IMR-90 (cell line): ENCODE results near the gene KRT78. TPM values are rescaled to one million over a fixed set of nuclear protein-coding genes. Genes with fewer than 3 reads are reported as not detected.

Experiments
- ATAC-seq: fragments of 200-7000 bp; cut with Tn5 transposase; 2 replicates; pipeline ENCODE4 v1.9.1; 2020; ENCODE audit warnings: low read depth, mild to moderate bottlenecking, moderate library complexity
- BruUV-seq: library from RNA; stranded (reverse); fragments of 400-500 nt; replicated peaks from 2 replicates; lab custom pipeline; 2021; lab: Mats Ljungman, UMichigan
- CTCF ChIA-PET: fragments of 300-600 bp; formaldehyde crosslinking; extraction: SDS; loops from one replicate; lab custom pipeline; 2021; ENCODE audit warnings: antibody characterized with exemption; lab: Yijun Ruan, JAX
- POLR2A ChIA-PET: fragments of 300-600 bp; sonication (Branson Sonifier 250); formaldehyde crosslinking; loops from one replicate; lab custom pipeline; 2022; ENCODE audit warnings: antibody characterized with exemption; ENCODE audit not compliant: unreplicated experiment; lab: Charles Lee
- DNase-seq: peaks from one replicate; pipeline ENCODE4 v3.0.0; 2013
- H2AFZ ChIP-seq: replicated peaks from 2 replicates; pipeline ENCODE3; 2013; ENCODE audit warnings: low read length, mild to moderate bottlenecking; ENCODE audit not compliant: poor library complexity
- H2AK5ac ChIP-seq: 2 replicates; pipeline ENCODE4 v1.6.1; 2013; ENCODE audit warnings: low read depth, low read length, inconsistent platforms
- H2AK9ac ChIP-seq: replicated peaks from 2 replicates; pipeline ENCODE3; 2013; ENCODE audit warnings: mild to moderate bottlenecking, low read depth, low read length, moderate library complexity; ENCODE audit not compliant: poor library complexity
- H2BK120ac ChIP-seq: 2 replicates; pipeline ENCODE4 v1.6.1; 2013; ENCODE audit warnings: low read depth, low read length, inconsistent platforms
- H2BK15ac ChIP-seq: 3 replicates; pipeline ENCODE4 v1.6.1; 2013; ENCODE audit warnings: low read depth, low read length, inconsistent platforms
- H2BK20ac ChIP-seq: 2 replicates; pipeline ENCODE4 v1.6.1; 2013; ENCODE audit warnings: low read depth, mild to moderate bottlenecking, inconsistent platforms, low read length, moderate library complexity
- H2BK5ac ChIP-seq: 2 replicates; pipeline ENCODE4 v1.6.1; 2013; ENCODE audit warnings: mild to moderate bottlenecking, low read depth, low read length, inconsistent platforms; ENCODE audit not compliant: poor library complexity, severe bottlenecking
- H3K14ac ChIP-seq: replicated peaks from 2 replicates; pipeline ENCODE4 v1.6.1; 2013; ENCODE audit warnings: low read depth, low read length, inconsistent platforms
- H3K18ac ChIP-seq: 2 replicates; pipeline ENCODE4 v1.6.1; 2013; ENCODE audit warnings: low read depth, low read length, control low read depth
- H3K23ac ChIP-seq: 2 replicates; pipeline ENCODE4 v1.6.1; 2013; ENCODE audit warnings: low read depth, low read length, inconsistent platforms
- H3K27ac ChIP-seq: 2 replicates; pipeline ENCODE4 v1.5.1; 2013; ENCODE audit warnings: mild to moderate bottlenecking, control low read depth, low read length; ENCODE audit not compliant: insufficient read depth
- H3K27me3 ChIP-seq: 2 replicates; pipeline ENCODE4 v1.6.1; 2013; ENCODE audit warnings: low read length; ENCODE audit not compliant: control insufficient read depth, insufficient read depth
- H3K36me3 ChIP-seq: 2 replicates; pipeline ENCODE4 v1.6.1; 2013; ENCODE audit warnings: low read length, mixed read lengths; ENCODE audit not compliant: control insufficient read depth, insufficient read depth
- H3K4ac ChIP-seq: 2 replicates; pipeline ENCODE4 v1.6.1; 2013; ENCODE audit warnings: low read depth, low read length, inconsistent platforms
- H3K4me1 ChIP-seq: 2 replicates; pipeline ENCODE4 v1.6.1; 2013; ENCODE audit warnings: low read length, mixed read lengths; ENCODE audit not compliant: control insufficient read depth, insufficient read depth
- H3K4me2 ChIP-seq: 2 replicates; pipeline ENCODE4 v1.6.1; 2013; ENCODE audit warnings: low read depth, mild to moderate bottlenecking, control low read depth, low read length, moderate library complexity
- H3K4me3 ChIP-seq: 2 replicates; pipeline ENCODE4 v1.5.1; 2013; ENCODE audit warnings: low read depth, mild to moderate bottlenecking, control low read depth, low read length, moderate library complexity; ENCODE audit not compliant: insufficient read depth
- H3K56ac ChIP-seq: 2 replicates; pipeline ENCODE4 v1.6.1; 2013; ENCODE audit warnings: low read length, inconsistent platforms; ENCODE audit not compliant: insufficient read depth; ENCODE audit errors: extremely low read depth
- H3K79me1 ChIP-seq, 2 experiments: 2 replicates each; pipeline ENCODE4 v1.6.1; 2013; ENCODE audit warnings: low read length in 2 of 2, inconsistent platforms in 1 of 2, low read depth in 1 of 2
- H3K9ac ChIP-seq: 2 replicates; pipeline ENCODE4 v1.6.1; 2013; ENCODE audit warnings: low read depth, low read length, control low read depth
- H3K9me1 ChIP-seq: 2 replicates; pipeline ENCODE4 v1.6.1; 2013; ENCODE audit warnings: low read length, inconsistent platforms; ENCODE audit not compliant: insufficient read depth
- H3K9me3 ChIP-seq: 2 replicates; pipeline ENCODE4 v1.6.1; 2013; ENCODE audit warnings: low read length; ENCODE audit not compliant: control insufficient read depth, insufficient read depth
- H4K20me1 ChIP-seq: 2 replicates; pipeline ENCODE4 v1.6.1; 2013; ENCODE audit warnings: low read length, inconsistent platforms; ENCODE audit not compliant: insufficient read depth
- H4K5ac ChIP-seq: 2 replicates; pipeline ENCODE4 v1.6.1; 2013; ENCODE audit warnings: mild to moderate bottlenecking, low read depth, low read length, control low read depth
- H4K8ac ChIP-seq, 2 experiments: 2 replicates each; pipeline ENCODE4 v1.6.1; 2013; ENCODE audit warnings: low read depth in 2 of 2, low read length in 2 of 2, control low read depth in 1 of 2, inconsistent platforms in 1 of 2
- H4K91ac ChIP-seq: 2 replicates; pipeline ENCODE4 v1.6.1; 2013; ENCODE audit warnings: low read depth, low read length, inconsistent platforms; ENCODE audit not compliant: insufficient read depth
- BHLHE40 ChIP-seq: fragments of 150-350 bp; IDR thresholded peaks from 2 replicates; pipeline ENCODE4 v1.6.1; 2016; ENCODE audit warnings: mild to moderate bottlenecking, low read depth, low read length
- CEBPB ChIP-seq: IDR thresholded peaks from 2 replicates; pipeline ENCODE4 v1.6.1; 2012; ENCODE audit warnings: low read depth, low read length, improper control_type of control experiment
- CHD1 ChIP-seq: IDR thresholded peaks from 2 replicates; pipeline ENCODE4 v1.6.1; 2012; ENCODE audit warnings: low read depth, low read length, improper control_type of control experiment
- CTCF ChIP-seq: conservative IDR thresholded peaks from 2 replicates; pipeline ENCODE4 v1.5.1; 2012; ENCODE audit warnings: mild to moderate bottlenecking, low read depth, low read length, improper control_type of control experiment
- ELK1 ChIP-seq: fragments of 150-350 bp; IDR thresholded peaks from 2 replicates; pipeline ENCODE4 v1.6.1; 2016; ENCODE audit warnings: low read depth, mild to moderate bottlenecking, low read length, moderate library complexity, borderline replicate concordance
- FOS ChIP-seq: fragments of 150-350 bp; IDR thresholded peaks from 2 replicates; pipeline ENCODE4 v1.6.1; 2016; ENCODE audit warnings: low read depth, low read length
- MAFK ChIP-seq: IDR thresholded peaks from 2 replicates; pipeline ENCODE4 v1.6.1; 2012; ENCODE audit warnings: low read depth, low read length, improper control_type of control experiment
- MAZ ChIP-seq: IDR thresholded peaks from 2 replicates; pipeline ENCODE4 v1.6.1; 2012; ENCODE audit warnings: low read depth, mild to moderate bottlenecking, low read length, improper control_type of control experiment, moderate library complexity, borderline replicate concordance
- MXI1 ChIP-seq: IDR thresholded peaks from 2 replicates; pipeline ENCODE4 v1.6.1; 2012; ENCODE audit warnings: low read depth, mild to moderate bottlenecking, low read length, moderate library complexity, borderline replicate concordance
- NFE2L2 ChIP-seq: fragments of 150-350 bp; IDR thresholded peaks from 2 replicates; pipeline ENCODE4 v1.6.1; 2016; ENCODE audit warnings: low read depth, mild to moderate bottlenecking, low read length
- POLR2A ChIP-seq: IDR thresholded peaks from 2 replicates; pipeline ENCODE4 v1.6.1; 2012; ENCODE audit warnings: mild to moderate bottlenecking, low read depth, low read length
- RAD21 ChIP-seq: IDR thresholded peaks from 2 replicates; pipeline ENCODE4 v1.6.1; 2012; ENCODE audit warnings: low read length, improper control_type of control experiment
- RCOR1 ChIP-seq: IDR thresholded peaks from 2 replicates; pipeline ENCODE4 v1.6.1; 2012; ENCODE audit warnings: mild to moderate bottlenecking, low read length, improper control_type of control experiment; ENCODE audit not compliant: insufficient replicate concordance
- RFX5 ChIP-seq: IDR thresholded peaks from 2 replicates; pipeline ENCODE4 v1.8.0; 2012; ENCODE audit warnings: low read depth, mild to moderate bottlenecking, low read length, moderate library complexity
- SMC3 ChIP-seq: fragments of 150-350 bp; IDR thresholded peaks from 2 replicates; pipeline ENCODE4 v1.6.1; 2016; ENCODE audit warnings: low read depth, mild to moderate bottlenecking, antibody characterized with exemption, low read length, moderate library complexity
- USF2 ChIP-seq: fragments of 150-350 bp; IDR thresholded peaks from 2 replicates; pipeline ENCODE4 v1.6.1; 2017; ENCODE audit warnings: mild to moderate bottlenecking, antibody characterized with exemption, low read length, low read depth
- WGBS, 2 experiments: methylation state at CpG; one replicate each; pipeline versions ENCODE4 v1.1.5 to v1.1.7; 2013; ENCODE audit warnings: missing lambda C conversion rate in 2 of 2; ENCODE audit not compliant: insufficient read length in 1 of 2; ENCODE audit errors: extremely low coverage in 2 of 2; 5-methylcytosine and 5-hydroxymethylcytosine counted together
- dilution Hi-C: fragments of 300-500 bp; cut with HindIII; formaldehyde crosslinking; loops from one replicate; pipeline ENCODE4 v1.14.3; 2018; ENCODE audit warnings: low sequenced_read_pairs; ENCODE audit not compliant: unreplicated experiment
- in situ Hi-C: fragments of 300-500 bp; cut with MboI; formaldehyde crosslinking; loops from 3 replicates; pipeline ENCODE4 v1.14.3; 2019; ENCODE audit warnings: low sequenced_read_pairs, inconsistent platforms, mixed read lengths
- intact Hi-C: fragments of 100-400 bp; cut with micrococcal nuclease; formaldehyde crosslinking; loops from 2 replicates; pipeline ENCODE4 v1.10.0; 2022
- polyA plus RNA-seq, 3 experiments: library from polyadenylated mRNA; depleted of rRNA; stranded (reverse); fragments of >200 nt; gene quantifications; 2 replicates each; pipeline ENCODE4 v1.2.3, GENCODE V29; 2012; ENCODE audit warnings: low replicate concordance in 1 of 3
- total RNA-seq: library from RNA; depleted of rRNA; stranded (reverse); fragments of >200 nt; gene quantifications from 2 replicates; pipeline ENCODE4 v1.2.3, GENCODE V29; 2012

The KRT78 gene
- total and polyA plus RNA-seq, 2 of the 4 experiments (the other 2 are of a cell fraction): not detected

DNA sequence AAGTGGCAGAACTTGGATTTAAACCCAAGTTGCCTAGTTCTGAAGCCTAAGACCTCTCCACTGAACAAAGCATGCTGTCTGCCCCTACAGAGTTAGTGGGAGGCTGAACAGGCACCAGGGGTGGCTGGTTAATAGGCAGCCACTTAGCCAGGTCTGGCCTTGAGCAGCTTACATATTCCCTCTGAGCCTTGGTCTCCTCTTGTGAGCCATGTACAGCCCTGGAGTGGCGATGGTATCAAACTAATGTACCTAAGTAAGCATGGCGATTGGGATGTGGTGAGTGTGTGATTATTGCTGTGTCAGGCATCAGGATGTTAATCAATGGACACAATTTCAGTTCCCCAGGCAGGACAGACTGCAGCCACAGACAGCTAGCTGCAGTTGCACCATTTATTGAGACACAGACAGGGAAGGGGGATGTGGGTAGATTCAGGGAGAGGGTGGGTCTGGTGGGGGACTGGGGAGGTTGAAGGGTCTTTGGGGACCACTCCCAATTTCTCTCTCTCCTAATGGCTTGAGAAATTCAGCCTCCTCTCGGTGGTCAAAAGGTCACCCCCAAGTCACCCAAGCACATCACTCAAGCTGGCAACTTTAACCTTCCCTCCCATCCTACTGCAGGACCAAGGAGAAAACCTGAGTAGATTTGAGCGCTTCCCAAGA lies 27.6 kb downstream of the KRT78 start:
- no peaks in the 10 kb centered on the region for H3K4me1 ChIP-seq
- no peak overlapping the region for H3K18ac ChIP-seq
- H4K5ac ChIP-seq: no peak overlapping the region
- no peak overlapping the region for H2BK15ac ChIP-seq
- BruUV-seq: no TSS peak
- no peak overlapping the region for H3K4ac ChIP-seq
- in situ Hi-C loops (no loop called here), dilution Hi-C loops (no loop called here), intact Hi-C loops (no loop called here)
- 65% methylated on average over 2 of the region's 4 CpGs; no CpG with 5 or more reads in 1 of the 2 experiments for WGBS, 2 experiments
- H3K36me3 ChIP-seq: no peaks in the 10 kb centered on the region
- no peaks in the 10 kb centered on the region for H3K9me3 ChIP-seq
- DNase-seq (no peak), ATAC-seq (no peak)
- no peak overlapping the region for H3K23ac ChIP-seq
- no peak overlapping the region for H3K27ac ChIP-seq
- H2BK5ac ChIP-seq: no peak overlapping the region
- H3K27me3 ChIP-seq: peaks cover 45% of the 10 kb centered on the region
- H4K91ac ChIP-seq: no peak overlapping the region
- H2AFZ ChIP-seq: no peak overlapping the region
- no peak overlapping the region for H3K4me2 ChIP-seq
- H2AK5ac ChIP-seq: no peak overlapping the region
- H4K20me1 ChIP-seq: no peaks in the 10 kb centered on the region; the same call in 1 of the 2 replicates
- H4K8ac ChIP-seq: no peak overlapping the region
- H3K79me1 ChIP-seq: no peaks in the 10 kb centered on the region
- no peak for TF ChIP-seq MXI1
- TF ChIP-seq CEBPB: no peak
- TF ChIP-seq POLR2A: no peak
- no peak for TF ChIP-seq RCOR1
- TF ChIP-seq RAD21: no peak
- no peak for TF ChIP-seq MAZ
- no peak for TF ChIP-seq MAFK
- no peak for TF ChIP-seq FOS
- TF ChIP-seq CTCF: no peak
- no peak for TF ChIP-seq RFX5
- TF ChIP-seq ELK1: no peak
- TF ChIP-seq SMC3: no peak
- no peak for TF ChIP-seq CHD1
- TF ChIP-seq USF2: no peak
- no peak for TF ChIP-seq BHLHE40
- TF ChIP-seq NFE2L2: no peak
- no peak overlapping the region for H3K14ac ChIP-seq
- no peak overlapping the region for H3K56ac ChIP-seq
- CTCF ChIA-PET: no interaction called here
- H3K9ac ChIP-seq: no peak overlapping the region
- H2BK120ac ChIP-seq: no peak overlapping the region
- POLR2A ChIA-PET: no interaction called here
- H3K9me1 ChIP-seq: no peaks in the 10 kb centered on the region; the same call in 1 of the 2 replicates
- H2BK20ac ChIP-seq: no peak overlapping the region
- H2AK9ac ChIP-seq: peak overlapping the region; percentile 9
- H3K4me3 ChIP-seq: no peak overlapping the region
